Peyer's patch (tissue), 4 donors: ENCODE measurements around the gene STK17B.

Source experiments
- POLR2A ChIP-seq, 2 donors: fragments of 450-650 bp; IDR thresholded peaks; one replicate each; pipeline ENCODE4 v1.5.1; 2017; ENCODE audit warnings: antibody characterized with exemption in 2 of 2, mild to moderate bottlenecking in 2 of 2, moderate library complexity in 2 of 2
- TF ChIP-seq, protein P1 (sequence below), 6 experiments: fragments of 450-650 bp in 4 of 6; fragments of 200-600 bp in 2 of 6; sonication (generic) in 1 of 6; IDR thresholded peaks; one replicate each; pipeline ENCODE4 v1.5.1; 2017 to 2019; ENCODE audit warnings: antibody characterized with exemption in 6 of 6, mild to moderate bottlenecking in 3 of 6, moderate library complexity in 1 of 6

GRCh38 chr2:196187898-196188458, 16.6 kb upstream of the STK17B start:
- TF ChIP-seq POLR2A (IDR thresholded peaks at IDR 0.05): no peak
- TF ChIP-seq, protein P1, sequence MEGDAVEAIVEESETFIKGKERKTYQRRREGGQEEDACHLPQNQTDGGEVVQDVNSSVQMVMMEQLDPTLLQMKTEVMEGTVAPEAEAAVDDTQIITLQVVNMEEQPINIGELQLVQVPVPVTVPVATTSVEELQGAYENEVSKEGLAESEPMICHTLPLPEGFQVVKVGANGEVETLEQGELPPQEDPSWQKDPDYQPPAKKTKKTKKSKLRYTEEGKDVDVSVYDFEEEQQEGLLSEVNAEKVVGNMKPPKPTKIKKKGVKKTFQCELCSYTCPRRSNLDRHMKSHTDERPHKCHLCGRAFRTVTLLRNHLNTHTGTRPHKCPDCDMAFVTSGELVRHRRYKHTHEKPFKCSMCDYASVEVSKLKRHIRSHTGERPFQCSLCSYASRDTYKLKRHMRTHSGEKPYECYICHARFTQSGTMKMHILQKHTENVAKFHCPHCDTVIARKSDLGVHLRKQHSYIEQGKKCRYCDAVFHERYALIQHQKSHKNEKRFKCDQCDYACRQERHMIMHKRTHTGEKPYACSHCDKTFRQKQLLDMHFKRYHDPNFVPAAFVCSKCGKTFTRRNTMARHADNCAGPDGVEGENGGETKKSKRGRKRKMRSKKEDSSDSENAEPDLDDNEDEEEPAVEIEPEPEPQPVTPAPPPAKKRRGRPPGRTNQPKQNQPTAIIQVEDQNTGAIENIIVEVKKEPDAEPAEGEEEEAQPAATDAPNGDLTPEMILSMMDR (IDR thresholded peaks at IDR 0.05): no peak
